GM21786 (cell line): ENCODE data around the gene CELSR3.

ENCODE experiments used
- ATAC-seq: cut with Tn5 transposase; IDR thresholded peaks from one replicate; pipeline ENCODE4 v1.9.1; 2021; ENCODE audit not compliant: unreplicated experiment

Gene CELSR3, protein sequence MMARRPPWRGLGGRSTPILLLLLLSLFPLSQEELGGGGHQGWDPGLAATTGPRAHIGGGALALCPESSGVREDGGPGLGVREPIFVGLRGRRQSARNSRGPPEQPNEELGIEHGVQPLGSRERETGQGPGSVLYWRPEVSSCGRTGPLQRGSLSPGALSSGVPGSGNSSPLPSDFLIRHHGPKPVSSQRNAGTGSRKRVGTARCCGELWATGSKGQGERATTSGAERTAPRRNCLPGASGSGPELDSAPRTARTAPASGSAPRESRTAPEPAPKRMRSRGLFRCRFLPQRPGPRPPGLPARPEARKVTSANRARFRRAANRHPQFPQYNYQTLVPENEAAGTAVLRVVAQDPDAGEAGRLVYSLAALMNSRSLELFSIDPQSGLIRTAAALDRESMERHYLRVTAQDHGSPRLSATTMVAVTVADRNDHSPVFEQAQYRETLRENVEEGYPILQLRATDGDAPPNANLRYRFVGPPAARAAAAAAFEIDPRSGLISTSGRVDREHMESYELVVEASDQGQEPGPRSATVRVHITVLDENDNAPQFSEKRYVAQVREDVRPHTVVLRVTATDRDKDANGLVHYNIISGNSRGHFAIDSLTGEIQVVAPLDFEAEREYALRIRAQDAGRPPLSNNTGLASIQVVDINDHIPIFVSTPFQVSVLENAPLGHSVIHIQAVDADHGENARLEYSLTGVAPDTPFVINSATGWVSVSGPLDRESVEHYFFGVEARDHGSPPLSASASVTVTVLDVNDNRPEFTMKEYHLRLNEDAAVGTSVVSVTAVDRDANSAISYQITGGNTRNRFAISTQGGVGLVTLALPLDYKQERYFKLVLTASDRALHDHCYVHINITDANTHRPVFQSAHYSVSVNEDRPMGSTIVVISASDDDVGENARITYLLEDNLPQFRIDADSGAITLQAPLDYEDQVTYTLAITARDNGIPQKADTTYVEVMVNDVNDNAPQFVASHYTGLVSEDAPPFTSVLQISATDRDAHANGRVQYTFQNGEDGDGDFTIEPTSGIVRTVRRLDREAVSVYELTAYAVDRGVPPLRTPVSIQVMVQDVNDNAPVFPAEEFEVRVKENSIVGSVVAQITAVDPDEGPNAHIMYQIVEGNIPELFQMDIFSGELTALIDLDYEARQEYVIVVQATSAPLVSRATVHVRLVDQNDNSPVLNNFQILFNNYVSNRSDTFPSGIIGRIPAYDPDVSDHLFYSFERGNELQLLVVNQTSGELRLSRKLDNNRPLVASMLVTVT (N-terminal part only)

DNA sequence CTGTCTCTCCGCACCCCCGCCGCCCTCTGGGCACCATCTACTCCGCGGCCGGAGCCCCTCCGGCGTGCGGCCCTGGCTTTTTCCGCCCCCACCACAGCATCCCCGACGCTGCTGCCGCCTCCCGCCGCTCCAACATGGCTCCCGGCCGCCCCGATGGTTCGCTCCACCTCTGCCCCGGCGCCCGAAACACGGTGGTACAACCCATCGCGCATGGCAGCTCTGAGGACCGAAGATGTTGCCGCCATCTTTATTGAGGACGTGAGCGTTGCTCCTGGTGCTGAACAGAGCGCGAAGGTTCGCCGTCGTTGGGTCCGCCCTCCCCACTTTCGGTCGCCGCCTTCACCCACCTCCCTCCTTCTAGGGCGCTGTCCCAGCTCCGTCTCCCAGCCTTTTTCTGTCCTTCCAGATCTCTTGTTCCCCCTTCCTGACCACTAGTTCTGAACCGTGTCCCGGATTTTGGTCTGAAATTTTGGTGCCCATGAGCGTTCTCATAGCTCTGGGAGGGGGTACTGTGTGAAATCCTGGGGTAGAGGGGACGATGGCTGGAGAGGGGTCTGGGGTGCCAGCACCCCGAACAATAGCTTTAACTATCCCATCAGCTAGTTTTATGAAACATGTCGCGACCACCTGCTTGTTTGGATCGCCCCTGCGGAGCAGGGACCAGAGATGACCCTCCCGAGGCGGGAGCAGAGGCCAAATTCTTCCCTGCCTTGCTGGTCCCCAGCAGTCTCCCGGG is at the start of gene CELSR3:
CELSR3 (minus strand) TSS at position 134 of the 736 bp plus-strand sequence. CDS start 252 bp downstream, outside the sequence.
- ATAC-seq = no peak

DNA sequence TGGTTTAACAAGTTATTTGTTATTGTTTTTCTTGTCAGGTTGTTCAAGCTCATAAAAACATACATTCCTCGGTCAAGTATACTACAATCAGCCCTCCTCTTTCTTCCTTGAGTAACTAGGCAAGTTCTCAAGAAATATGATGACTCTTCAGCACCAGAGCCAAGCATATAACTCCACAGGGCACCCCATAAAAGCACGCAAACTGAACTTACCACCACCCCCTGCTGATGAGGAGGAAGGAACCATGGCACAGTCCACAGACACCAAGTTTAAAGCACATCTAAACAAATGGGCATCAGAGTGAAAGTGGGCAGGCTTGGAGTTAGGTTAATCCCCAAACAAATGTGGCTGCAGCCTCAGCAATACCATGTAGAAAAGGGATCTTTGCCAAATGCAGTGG is 49.0 kb upstream of the CELSR3 start:
- no peak for ATAC-seq

DNA sequence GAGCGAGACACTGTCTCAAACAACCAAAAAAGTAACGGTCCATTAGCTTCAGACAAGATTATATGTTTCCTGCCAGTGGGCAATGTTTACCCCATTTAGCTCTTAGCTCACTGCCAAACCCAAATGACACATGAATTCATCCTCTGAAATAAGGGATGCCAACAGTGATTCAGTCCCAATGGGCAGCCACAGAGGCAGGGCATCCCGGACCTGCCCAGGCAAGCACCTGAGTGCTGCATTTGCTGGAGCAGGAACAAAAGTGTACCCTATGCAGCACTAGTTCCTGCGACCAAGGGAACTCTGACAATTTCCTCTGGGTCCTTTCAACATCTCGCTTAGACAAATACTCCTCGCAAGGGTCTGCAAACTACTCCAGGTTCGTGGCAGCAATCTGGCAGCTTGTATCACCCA is 46.4 kb upstream of the CELSR3 start:
- ATAC-seq = no peak

DNA sequence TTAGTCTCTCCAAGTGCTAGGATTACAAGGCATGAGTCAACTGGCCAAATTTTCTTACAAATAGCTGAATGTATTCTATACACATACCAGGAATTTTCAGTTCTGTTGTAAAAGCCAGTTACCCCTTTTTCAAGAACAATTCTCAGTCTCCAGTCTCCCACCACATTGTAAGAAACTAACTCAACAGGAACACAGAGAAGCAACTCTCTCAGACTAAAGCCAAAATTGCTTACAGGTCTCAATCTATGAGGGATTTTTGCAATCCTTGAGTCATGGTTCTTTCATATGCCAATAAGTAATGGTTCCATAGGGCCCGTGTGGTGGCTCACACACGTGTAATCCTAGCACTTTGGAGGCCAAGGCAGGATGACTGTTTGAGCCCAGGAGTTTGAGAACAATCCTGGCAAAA is 45.8 kb upstream of the CELSR3 start:
- ATAC-seq = no peak

DNA sequence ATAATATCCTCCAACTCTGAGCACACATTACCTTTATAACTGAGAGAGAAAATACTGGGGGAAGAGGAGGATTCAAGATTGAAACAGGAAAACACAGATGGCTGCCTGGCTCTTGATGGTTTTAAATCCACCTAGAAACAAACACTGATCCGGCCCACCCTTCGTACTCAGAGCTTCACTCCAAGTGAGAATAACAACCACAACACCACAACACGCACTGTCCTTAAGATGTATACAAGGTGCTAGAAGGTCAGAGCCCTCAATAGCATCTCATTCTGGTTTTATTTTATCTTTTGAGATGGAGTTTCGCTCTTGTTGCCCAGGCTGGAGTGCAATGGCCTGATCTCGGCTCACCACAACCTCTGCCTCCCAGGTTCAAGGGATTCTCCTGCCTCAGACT is 44.5 kb upstream of the CELSR3 start:
- no peak for ATAC-seq

DNA sequence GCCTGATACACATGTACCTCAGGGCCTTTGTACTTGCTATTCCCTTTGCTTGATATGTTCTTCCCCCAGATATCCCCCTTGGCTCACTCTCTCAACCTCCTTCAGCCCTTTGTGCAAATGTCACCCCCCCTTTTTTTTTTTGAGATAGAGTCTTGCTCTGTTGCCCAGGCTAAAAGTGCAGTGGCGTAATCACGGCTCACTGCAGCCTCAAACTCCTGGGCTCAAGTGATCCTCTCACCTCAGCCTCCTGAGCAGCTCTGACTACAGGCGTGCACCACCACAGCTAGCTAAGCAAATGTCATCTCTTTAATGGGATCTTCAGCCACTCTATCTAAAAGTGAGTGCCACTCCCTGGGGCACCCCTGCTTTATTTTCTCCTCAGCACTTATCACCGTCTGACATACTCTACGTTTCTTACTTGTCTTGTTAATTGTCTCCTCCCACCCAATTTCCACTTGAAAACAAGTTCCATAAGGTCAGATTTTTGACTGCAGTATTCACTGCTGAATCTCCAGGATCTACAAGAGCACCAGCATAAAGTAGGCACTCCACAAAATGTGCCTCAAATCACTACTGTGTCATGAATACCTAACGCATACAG is 39.7 kb upstream of the CELSR3 start:
- no peak for ATAC-seq

DNA sequence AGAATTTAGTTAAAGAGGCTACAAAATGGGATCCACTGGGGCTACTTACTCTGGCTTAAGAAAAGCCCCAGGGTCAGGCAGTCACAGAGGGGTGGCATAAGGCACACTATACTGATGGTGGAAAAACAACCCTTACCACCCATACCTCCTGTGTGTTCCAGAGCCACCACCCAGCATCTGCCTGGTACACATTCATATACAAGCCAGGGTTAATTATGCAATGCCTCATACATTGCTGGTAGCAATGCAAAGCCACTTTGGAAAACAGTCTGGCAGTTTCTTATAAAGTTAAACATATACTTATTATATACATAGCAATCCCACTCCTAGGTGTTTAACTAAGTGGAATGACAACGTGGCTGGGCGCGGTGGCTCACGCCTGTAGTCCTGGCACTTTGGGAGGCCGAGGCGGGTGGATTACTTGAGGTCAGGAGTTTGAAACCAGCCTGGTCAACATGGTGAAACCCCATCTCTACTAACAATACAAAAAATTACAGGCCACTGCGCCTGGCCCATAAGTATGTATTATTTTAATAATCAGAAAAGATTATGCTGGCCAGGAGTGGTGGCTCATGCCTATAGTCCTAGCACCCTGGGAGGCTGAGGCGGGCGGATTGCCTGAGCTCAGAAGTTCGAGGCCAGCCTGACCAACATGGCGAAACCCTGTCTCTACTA is 38.2 kb upstream of the CELSR3 start:
- no peak for ATAC-seq

DNA sequence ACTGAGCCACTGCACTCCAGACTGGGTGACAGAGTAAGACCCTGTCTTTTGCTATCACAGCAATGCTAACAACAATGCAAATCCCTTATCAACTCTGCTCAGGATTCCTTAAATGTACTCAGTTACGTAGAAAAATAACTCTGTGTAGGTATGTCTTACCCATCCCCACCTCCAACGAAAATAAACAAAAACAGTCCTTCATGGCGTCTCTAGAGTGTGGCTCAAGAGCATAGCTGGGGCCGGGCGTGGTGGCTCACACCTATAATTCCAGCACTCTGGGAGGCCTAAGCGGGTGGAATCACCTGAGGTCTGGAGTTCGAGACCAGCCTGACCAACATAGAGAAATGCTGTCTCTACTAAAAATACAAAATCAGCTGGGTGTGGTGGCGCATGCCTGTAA is 36.2 kb upstream of the CELSR3 start:
- ATAC-seq = no peak

DNA sequence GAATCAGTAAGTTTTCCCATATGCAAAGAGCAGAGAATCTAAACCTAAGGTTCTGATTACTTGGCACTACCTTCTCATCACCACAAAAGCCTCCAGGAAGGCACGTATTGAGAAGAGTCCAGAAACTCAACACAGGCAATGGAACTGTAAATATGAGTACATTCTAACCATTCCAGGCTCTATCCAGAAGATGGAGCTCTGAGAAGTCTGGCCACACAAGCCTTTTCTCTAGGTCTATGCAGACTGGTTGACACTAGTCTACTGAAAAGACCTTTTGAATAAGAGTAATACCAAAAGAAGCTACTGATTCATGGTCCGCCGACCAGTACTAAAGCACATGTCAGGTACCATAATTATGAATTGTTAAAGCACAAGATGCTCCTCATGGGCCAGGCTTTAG is 35.3 kb upstream of the CELSR3 start:
- ATAC-seq = no peak

DNA sequence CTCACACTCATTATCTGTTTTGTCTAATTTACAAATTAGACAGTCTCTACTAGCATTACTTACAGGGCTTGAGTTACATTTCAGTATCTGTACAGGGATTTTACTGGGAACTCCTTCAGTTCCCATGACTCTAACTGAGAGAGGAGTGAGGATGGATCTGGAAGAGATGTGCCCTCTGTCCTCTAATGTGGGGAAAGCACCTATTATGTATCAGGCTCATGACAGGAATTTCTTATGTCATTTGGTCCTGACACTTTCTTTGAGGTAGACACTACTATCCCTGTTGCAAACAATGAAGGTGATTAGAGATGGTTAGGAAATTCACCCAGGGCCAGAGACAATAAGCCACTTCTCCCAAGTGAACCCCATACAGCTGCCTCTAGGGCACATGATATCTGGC is 33.9 kb upstream of the CELSR3 start:
- ATAC-seq = no peak

DNA sequence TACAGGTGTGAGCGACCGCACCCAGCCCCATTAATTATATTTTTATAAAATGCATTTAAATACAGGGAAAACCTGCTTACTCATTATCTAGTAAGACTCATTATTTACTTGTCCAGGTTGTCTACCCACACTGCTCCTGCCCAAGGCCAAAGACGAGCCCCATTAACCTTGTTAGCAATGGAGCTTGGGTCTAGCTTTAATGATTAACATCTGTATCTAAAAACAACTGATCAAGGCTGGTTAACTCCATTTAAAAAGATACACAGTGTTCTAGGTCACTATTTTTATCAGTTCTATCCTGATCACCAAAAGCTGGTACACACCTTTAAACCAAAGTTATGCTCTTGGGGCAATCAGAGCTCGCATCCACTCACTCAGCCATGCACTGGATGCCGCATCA is 33.5 kb upstream of the CELSR3 start:
- ATAC-seq = no peak

DNA sequence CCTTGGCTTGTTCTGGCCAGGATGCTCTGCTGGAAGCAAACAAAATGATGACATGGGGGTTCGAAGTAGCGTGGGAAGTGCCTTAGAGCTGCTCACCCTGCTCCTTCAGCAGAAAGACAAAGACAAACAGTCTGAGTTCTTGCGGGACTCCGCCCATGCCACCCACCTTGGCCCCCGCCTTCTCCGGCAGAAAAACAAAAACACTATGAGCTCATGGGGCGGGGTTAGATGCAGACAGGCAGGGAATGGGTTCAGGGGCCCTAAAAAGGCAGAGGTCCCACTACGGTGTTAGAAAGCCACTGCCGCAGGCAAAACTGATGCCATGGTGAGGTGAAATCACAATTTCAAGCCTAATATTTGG is 32.7 kb upstream of the CELSR3 start:
- no peak for ATAC-seq

DNA sequence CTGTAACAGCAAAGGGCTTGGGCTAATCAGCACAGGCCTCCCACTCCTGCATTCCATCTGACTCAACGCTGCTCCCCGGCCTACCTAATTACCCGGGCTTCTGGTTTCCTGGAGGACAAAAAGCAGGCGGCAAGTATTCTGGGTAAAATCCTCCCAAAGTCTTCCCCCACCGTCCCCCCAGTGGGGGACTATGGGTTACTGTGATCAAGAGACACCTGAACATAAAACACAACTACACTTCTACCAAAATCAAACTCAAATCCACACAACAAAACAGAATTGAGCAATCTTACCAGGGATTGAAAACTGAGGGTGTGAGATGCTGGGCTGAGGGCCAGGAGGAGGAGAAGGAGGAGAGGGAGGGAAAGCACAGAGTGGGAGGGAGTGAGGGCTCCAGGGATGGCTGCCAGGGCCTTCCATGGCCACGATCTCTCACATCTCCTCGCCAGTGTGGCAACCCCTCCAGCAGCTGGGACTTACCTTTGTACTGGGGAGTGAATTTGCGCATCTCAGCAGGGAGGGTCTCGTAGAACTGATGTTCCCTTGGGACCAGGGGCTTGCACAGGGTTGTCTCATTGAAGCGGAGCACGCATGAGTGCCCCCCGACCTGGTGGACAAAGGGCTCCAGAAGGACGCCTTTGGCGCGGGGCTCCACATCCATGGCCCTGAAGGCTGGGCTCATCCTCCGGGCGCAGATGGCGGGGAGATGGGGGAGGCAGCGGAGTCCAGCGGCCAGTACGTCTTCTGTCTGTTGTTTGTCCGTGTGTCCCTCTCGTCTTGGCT is 32.1 kb upstream of the CELSR3 start:
- no peak for ATAC-seq

DNA sequence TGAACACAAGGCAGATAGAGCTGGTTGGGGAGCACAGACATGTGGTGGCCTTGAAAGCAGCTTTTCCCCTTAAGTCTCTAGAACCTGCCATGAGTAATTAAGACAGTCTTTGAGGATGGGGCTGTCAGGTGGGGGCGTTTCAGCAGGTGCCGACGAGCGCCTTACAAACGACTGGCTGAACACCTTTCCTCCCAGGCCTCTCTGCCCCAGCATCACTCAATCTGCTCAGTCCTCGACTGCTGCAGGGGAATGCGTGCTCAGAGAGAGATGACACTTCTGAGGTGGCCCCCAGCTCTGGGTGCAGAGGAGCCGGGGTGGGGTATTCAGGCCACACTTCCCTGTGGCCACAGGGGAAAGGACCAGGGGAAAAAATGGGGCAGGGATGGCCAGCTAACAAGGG is 31.1 kb upstream of the CELSR3 start:
- ATAC-seq = no peak

DNA sequence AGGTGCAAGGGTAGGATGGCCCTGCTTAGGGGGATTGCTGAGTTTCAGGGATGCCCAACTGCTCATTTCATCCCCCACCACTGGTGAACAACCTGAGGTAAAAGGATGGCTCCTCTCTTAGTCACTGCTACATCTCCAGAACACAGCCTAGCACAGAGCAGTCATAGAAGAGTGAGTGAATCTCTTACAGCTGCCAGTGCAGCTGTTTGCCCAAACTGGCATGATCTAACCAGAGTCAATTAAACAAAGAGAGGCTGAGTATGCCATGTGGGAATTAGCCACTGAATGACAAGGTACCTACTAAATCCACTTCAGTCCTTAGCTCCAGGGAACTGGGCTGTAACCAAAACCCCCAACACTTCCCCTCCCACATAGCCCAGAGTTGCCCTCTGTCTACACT is 29.9 kb upstream of the CELSR3 start:
- ATAC-seq = no peak

DNA sequence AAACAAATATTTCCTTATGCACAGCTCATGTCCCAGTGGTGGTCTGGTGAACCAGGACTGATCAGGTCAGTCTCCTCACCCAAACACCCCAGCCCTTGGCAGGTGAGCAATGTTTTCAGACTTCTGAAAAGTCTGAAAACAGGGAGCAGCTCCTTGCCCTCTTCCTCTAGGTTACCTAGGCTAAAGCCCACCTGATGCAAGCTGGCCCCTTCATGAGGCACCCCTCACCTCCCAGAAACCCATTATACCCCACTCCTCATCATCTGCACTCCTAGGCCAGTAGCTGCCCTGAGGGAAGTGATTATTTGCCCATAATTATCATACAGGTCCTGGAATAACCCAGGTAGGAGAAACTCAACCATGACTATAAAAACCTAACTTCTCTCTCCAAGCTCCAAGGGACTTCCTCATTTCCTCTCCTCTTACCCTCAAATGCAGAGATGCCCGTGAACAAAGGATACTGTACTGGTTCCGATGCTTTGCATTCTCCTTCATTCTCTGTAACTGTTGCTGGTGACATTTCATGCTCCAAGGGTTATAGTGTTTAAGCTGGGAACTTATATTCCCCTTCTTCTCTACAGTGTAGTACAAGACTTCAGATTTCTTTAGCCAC is 28.3 kb upstream of the CELSR3 start:
- no peak for ATAC-seq

DNA sequence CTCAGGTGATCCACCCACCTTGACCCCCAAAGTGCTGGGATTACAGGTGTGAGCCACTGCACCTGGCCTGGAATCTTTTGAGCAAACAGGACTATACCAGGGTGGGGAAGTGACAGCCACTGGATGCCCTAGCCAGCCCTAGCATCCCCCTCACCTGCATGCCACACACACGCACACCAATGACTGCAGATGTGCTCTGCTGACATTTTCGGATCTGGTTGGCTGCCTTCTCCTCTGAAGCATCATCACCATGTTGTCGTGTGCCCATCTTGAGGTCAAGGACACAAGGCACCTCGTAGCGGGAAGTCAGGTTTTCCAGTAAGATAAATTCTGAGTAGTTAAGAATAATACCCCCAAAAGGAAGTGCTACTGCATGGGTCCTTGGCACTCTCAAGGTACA is 26.7 kb upstream of the CELSR3 start:
- ATAC-seq = no peak

DNA sequence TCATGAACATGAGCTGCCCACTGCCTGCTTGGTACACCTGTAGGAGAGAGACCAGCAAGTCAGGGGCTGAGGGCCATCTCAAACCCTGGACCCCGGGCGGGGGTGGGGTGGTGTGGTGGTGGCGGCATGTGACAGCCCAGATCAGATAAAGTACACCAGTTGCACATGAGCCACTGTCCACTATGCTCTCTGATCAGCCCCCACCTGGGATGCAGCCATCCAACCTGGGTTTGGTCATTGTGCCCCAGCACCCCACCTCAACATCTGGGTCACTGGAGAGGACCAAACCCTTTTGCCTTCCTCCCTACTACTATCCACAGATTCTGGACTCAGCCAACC is 26.0 kb upstream of the CELSR3 start:
- ATAC-seq = no peak
